Loucy (cell line): ENCODE measurements around the gene RB1.

Experiments used
- H2AFZ ChIP-seq: fragments of 200-600 bp; sonication (generic); 2 replicates; pipeline ENCODE4 v1.6.0; 2016; ENCODE audit warnings: antibody characterized with exemption, mild to moderate bottlenecking, low read length, moderate library complexity
- H3F3A ChIP-seq: fragments of 200-600 bp; 2 replicates; pipeline ENCODE4 v1.6.0; 2016; ENCODE audit warnings: antibody characterized with exemption, low read depth, mild to moderate bottlenecking
- H3K27me3 ChIP-seq: fragments of 200-600 bp; sonication (generic); 2 replicates; pipeline ENCODE4 v1.6.1; 2014; ENCODE audit warnings: low read length, mild to moderate bottlenecking; ENCODE audit not compliant: insufficient read depth, poor library complexity, severe bottlenecking
- H3K36me3 ChIP-seq: fragments of 200-600 bp; sonication (generic); 2 replicates; pipeline ENCODE4 v1.6.1; 2016; ENCODE audit warnings: low read length; ENCODE audit not compliant: insufficient read depth
- H3K4me1 ChIP-seq: fragments of 200-600 bp; sonication (generic); 2 replicates; pipeline ENCODE4 v1.5.1; 2014; ENCODE audit warnings: low read length, mild to moderate bottlenecking; ENCODE audit not compliant: insufficient read depth, poor library complexity, severe bottlenecking
- H3K4me2 ChIP-seq: fragments of 200-600 bp; sonication (generic); 2 replicates; pipeline ENCODE4 v1.6.0; 2014; ENCODE audit warnings: antibody characterized with exemption, low read length, low read depth, mild to moderate bottlenecking; ENCODE audit not compliant: poor library complexity, severe bottlenecking
- H3K4me3 ChIP-seq: fragments of 200-600 bp; sonication (generic); 2 replicates; pipeline ENCODE4 v1.5.1; 2014; ENCODE audit warnings: low read length, mild to moderate bottlenecking, mixed read lengths; ENCODE audit not compliant: poor library complexity, severe bottlenecking
- H3K79me2 ChIP-seq: fragments of 200-600 bp; sonication (generic); 2 replicates; pipeline ENCODE4 v1.6.1; 2014; ENCODE audit warnings: low read length; ENCODE audit not compliant: insufficient read depth
- H3K9ac ChIP-seq: fragments of 200-600 bp; sonication (generic); 2 replicates; pipeline ENCODE4 v1.6.0; 2014; ENCODE audit warnings: mild to moderate bottlenecking, low read depth, low read length, moderate library complexity; ENCODE audit not compliant: poor library complexity, severe bottlenecking
- H3K9me2 ChIP-seq: fragments of 200-600 bp; sonication (generic); replicated peaks from 2 replicates; pipeline ENCODE4 v1.6.1; 2016; ENCODE audit warnings: low read depth, low read length, mixed read lengths
- H3K9me3 ChIP-seq: fragments of 200-600 bp; sonication (generic); 2 replicates; pipeline ENCODE4 v1.6.1; 2014; ENCODE audit warnings: mild to moderate bottlenecking, antibody characterized with exemption, low read length, low read depth; ENCODE audit not compliant: insufficient read depth
- H4K20me1 ChIP-seq: fragments of 200-600 bp; sonication (generic); 2 replicates; pipeline ENCODE4 v1.6.0; 2014; ENCODE audit warnings: antibody characterized with exemption, low read length, mild to moderate bottlenecking; ENCODE audit not compliant: insufficient read depth, poor library complexity, severe bottlenecking
- EZH2phosphoT487 ChIP-seq: fragments of 200-600 bp; IDR thresholded peaks from 2 replicates; pipeline ENCODE4 v1.6.1; 2018; ENCODE audit warnings: antibody characterized with exemption, mild to moderate bottlenecking, moderate library complexity, borderline replicate concordance
- TF ChIP-seq, protein P1 (sequence below): fragments of 200-600 bp; sonication (generic); conservative IDR thresholded peaks from 2 replicates; pipeline ENCODE4 v1.5.1; 2014; ENCODE audit warnings: mild to moderate bottlenecking, antibody characterized with exemption, low read length

Gene RB1

GRCh38 chr13:48518083-48518482 lies 214.5 kb downstream of the RB1 start:
- peaks cover 33% of the 10 kb centered on the region for H3K4me1 ChIP-seq
- H3K9ac ChIP-seq = no peak overlapping the region
- no peaks in the 10 kb centered on the region for H3K36me3 ChIP-seq
- TF ChIP-seq EZH2phosphoT487 = no peak
- TF ChIP-seq, protein P1, sequence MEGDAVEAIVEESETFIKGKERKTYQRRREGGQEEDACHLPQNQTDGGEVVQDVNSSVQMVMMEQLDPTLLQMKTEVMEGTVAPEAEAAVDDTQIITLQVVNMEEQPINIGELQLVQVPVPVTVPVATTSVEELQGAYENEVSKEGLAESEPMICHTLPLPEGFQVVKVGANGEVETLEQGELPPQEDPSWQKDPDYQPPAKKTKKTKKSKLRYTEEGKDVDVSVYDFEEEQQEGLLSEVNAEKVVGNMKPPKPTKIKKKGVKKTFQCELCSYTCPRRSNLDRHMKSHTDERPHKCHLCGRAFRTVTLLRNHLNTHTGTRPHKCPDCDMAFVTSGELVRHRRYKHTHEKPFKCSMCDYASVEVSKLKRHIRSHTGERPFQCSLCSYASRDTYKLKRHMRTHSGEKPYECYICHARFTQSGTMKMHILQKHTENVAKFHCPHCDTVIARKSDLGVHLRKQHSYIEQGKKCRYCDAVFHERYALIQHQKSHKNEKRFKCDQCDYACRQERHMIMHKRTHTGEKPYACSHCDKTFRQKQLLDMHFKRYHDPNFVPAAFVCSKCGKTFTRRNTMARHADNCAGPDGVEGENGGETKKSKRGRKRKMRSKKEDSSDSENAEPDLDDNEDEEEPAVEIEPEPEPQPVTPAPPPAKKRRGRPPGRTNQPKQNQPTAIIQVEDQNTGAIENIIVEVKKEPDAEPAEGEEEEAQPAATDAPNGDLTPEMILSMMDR = no peak
- no peaks in the 10 kb centered on the region for H3F3A ChIP-seq
- no peak overlapping the region for H3K4me2 ChIP-seq
- H4K20me1 ChIP-seq = no peaks in the 10 kb centered on the region
- no peak overlapping the region for H3K4me3 ChIP-seq
- H3K79me2 ChIP-seq = peaks cover 9% of the 10 kb centered on the region; the same call in 1 of the 2 replicates
- H2AFZ ChIP-seq = no peak overlapping the region
- H3K9me2 ChIP-seq = no peaks in the 10 kb centered on the region
- H3K9me3 ChIP-seq = no peaks in the 10 kb centered on the region
- H3K27me3 ChIP-seq = no peaks in the 10 kb centered on the region

GRCh38 chr13:48526286-48526685 lies 222.7 kb downstream of the RB1 start:
- peaks cover 3% of the 10 kb centered on the region; the same call in 1 of the 2 replicates for H3F3A ChIP-seq
- no peaks in the 10 kb centered on the region for H3K27me3 ChIP-seq
- no peaks in the 10 kb centered on the region for H3K9me2 ChIP-seq
- no peak overlapping the region for H3K9ac ChIP-seq
- peak overlapping the region; percentile 12 for H3K4me3 ChIP-seq
- H3K9me3 ChIP-seq = no peaks in the 10 kb centered on the region
- H3K4me1 ChIP-seq = peaks cover 83% of the 10 kb centered on the region
- no peaks in the 10 kb centered on the region for H4K20me1 ChIP-seq
- H3K36me3 ChIP-seq = no peaks in the 10 kb centered on the region
- no peak overlapping the region for H2AFZ ChIP-seq
- H3K79me2 ChIP-seq = peaks cover 69% of the 10 kb centered on the region
- peak overlapping the region; percentile 19 for H3K4me2 ChIP-seq
- no peak for TF ChIP-seq EZH2phosphoT487
- TF ChIP-seq, protein P1 = no peak

GRCh38 chr13:48527955-48528354 lies 224.4 kb downstream of the RB1 start:
- H2AFZ ChIP-seq = no peak overlapping the region
- H4K20me1 ChIP-seq = no peaks in the 10 kb centered on the region
- H3K4me2 ChIP-seq = peak overlapping the region; percentile 92
- peaks cover 3% of the 10 kb centered on the region; the same call in 1 of the 2 replicates for H3F3A ChIP-seq
- H3K9me3 ChIP-seq = no peaks in the 10 kb centered on the region
- peaks cover 72% of the 10 kb centered on the region for H3K79me2 ChIP-seq
- H3K4me3 ChIP-seq = peak overlapping the region; percentile 30
- H3K4me1 ChIP-seq = peaks cover 75% of the 10 kb centered on the region
- H3K27me3 ChIP-seq = no peaks in the 10 kb centered on the region
- H3K9me2 ChIP-seq = no peaks in the 10 kb centered on the region
- TF ChIP-seq EZH2phosphoT487 = no peak
- TF ChIP-seq, protein P1 = no peak
- H3K9ac ChIP-seq = peak overlapping the region; percentile 37
- H3K36me3 ChIP-seq = no peaks in the 10 kb centered on the region
